MM.1S (cell line): ENCODE measurements around the gene TNK2.

Experiments
- CTCF ChIP-seq: fragments of 300-600 bp; sonication (generic); IDR thresholded peaks from 2 replicates; pipeline ENCODE4 v1.5.1; 2016; ENCODE audit warnings: antibody characterized with exemption, low read length, mixed read lengths
- EZH2 ChIP-seq: fragments of 300-600 bp; sonication (generic); optimal IDR thresholded peaks from 2 replicates; pipeline ENCODE3; 2017; ENCODE audit warnings: low read depth, mild to moderate bottlenecking, antibody characterized with exemption, low read length, mixed read lengths
- EZH2phosphoT487 ChIP-seq: fragments of 300-600 bp; sonication (generic); IDR thresholded peaks from 2 replicates; pipeline ENCODE4 v1.6.1; 2018; ENCODE audit warnings: antibody characterized with exemption, low read length

- TF ChIP-seq CTCF = peak; percentile 99
- TF ChIP-seq EZH2 = no peak
- no peak for TF ChIP-seq EZH2phosphoT487
Measured at GRCh38 chr3:195859061-195859845, 49.1 kb downstream of the TNK2 start.
